Measurements from ENCODE around the gene RBM47. TPM values are rescaled to one million over a fixed set of nuclear protein-coding genes. Genes with fewer than 3 reads are reported as not detected.
"Not testable (repeated sequence)": the region's sequence is repeated elsewhere in the genome, so short reads cannot be mapped to it uniquely, and the experiment has no call there.

The RBM47 gene
- total RNA-seq, 4 donors from 2014 or later, result 13.3 to 38.3 (median 21.8) TPM

- TF ChIP-seq EP300 (IDR thresholded peaks at IDR 0.05), result no peak
- TF ChIP-seq CTCF (IDR thresholded peaks at IDR 0.05), result no peak
- no peak for TF ChIP-seq POLR2AphosphoS5 (IDR thresholded peaks at IDR 0.05)
- TF ChIP-seq POLR2A (IDR thresholded peaks at IDR 0.05; ENCODE audit: low read depth), result no peak
- Histone ChIP-seq H3K4me3 (no peak overlapping the region), H3K9me3 (no peaks in the 10 kb centered on the region), H3K4me1 (no peaks in the 10 kb centered on the region), H3K27me3 (no peaks in the 10 kb centered on the region), H3K36me3 (no peaks in the 10 kb centered on the region), H3K27ac (replicated peaks in 1 of 4) (no peak overlapping the region)
- intact Hi-C loops (cut with DNase I), result no loop called here
- 98% methylated on average over 48 of the region's 59 CpGs for WGBS
- no peak for DNase-seq (ENCODE audit: extremely low spot score)
Observed at GRCh38 chr4:40437741-40438383, 191.8 kb downstream of the RBM47 start.

GRCh38 chr4:40435306-40435705, 194.4 kb downstream of the RBM47 start:
- H3K9me3 ChIP-seq; H3K4me1 ChIP-seq; H3K4me3 ChIP-seq; H3K27ac ChIP-seq (replicated peaks in 1 of 4); H3K36me3 ChIP-seq; H3K27me3 ChIP-seq; intact Hi-C loops (cut with DNase I); DNase-seq (ENCODE audit: extremely low spot score): not testable (repeated sequence)
- WGBS, result 90% methylated on average over 9 of the region's 10 CpGs

- H3K27ac ChIP-seq (replicated peaks in 1 of 4), result no peak overlapping the region
- no peaks in the 10 kb centered on the region for H3K9me3 ChIP-seq
- no peak for DNase-seq (ENCODE audit: extremely low spot score)
- WGBS, result 89% methylated on average over 6 of the region's 6 CpGs
- TF ChIP-seq POLR2A (IDR thresholded peaks at IDR 0.05; ENCODE audit: low read depth), result no peak
- TF ChIP-seq POLR2AphosphoS5 (IDR thresholded peaks at IDR 0.05), result no peak
- TF ChIP-seq CTCF (IDR thresholded peaks at IDR 0.05), result no peak
- no peak for TF ChIP-seq EP300 (IDR thresholded peaks at IDR 0.05)
- H3K27me3 ChIP-seq, result no peaks in the 10 kb centered on the region
- no peak overlapping the region for H3K4me3 ChIP-seq
- intact Hi-C loops (cut with DNase I), result no loop called here
- H3K36me3 ChIP-seq, result no peaks in the 10 kb centered on the region
- H3K4me1 ChIP-seq, result no peaks in the 10 kb centered on the region
Observed at GRCh38 chr4:40434126-40434687, 195.5 kb downstream of the RBM47 start.

GRCh38 chr4:40432504-40432903, 197.2 kb downstream of the RBM47 start:
- Histone ChIP-seq H3K36me3 (no peaks in the 10 kb centered on the region), H3K27ac (replicated peaks in 1 of 4) (no peak overlapping the region), H3K27me3 (no peaks in the 10 kb centered on the region), H3K4me1 (no peaks in the 10 kb centered on the region), H3K9me3 (no peaks in the 10 kb centered on the region), H3K4me3 (no peak overlapping the region)
- WGBS, result 98% methylated on average over 10 of the region's 10 CpGs
- intact Hi-C loops (cut with DNase I), result no loop called here
- no peak for DNase-seq (ENCODE audit: extremely low spot score)
- TF ChIP-seq POLR2A (IDR thresholded peaks at IDR 0.05; ENCODE audit: low read depth) (no peak), POLR2AphosphoS5 (IDR thresholded peaks at IDR 0.05) (no peak), CTCF (IDR thresholded peaks at IDR 0.05) (no peak), EP300 (IDR thresholded peaks at IDR 0.05) (no peak)

GRCh38 chr4:40427871-40428270, 201.8 kb downstream of the RBM47 start:
- 97% methylated on average over 4 of the region's 4 CpGs for WGBS
- DNase-seq (ENCODE audit: extremely low spot score); H3K9me3 ChIP-seq; H3K4me3 ChIP-seq; H3K36me3 ChIP-seq; H3K27ac ChIP-seq (replicated peaks in 1 of 4); intact Hi-C loops (cut with DNase I); H3K4me1 ChIP-seq; H3K27me3 ChIP-seq: not testable (repeated sequence)

- no peaks in the 10 kb centered on the region for H3K27me3 ChIP-seq
- 49% methylated on average over 3 of the region's 3 CpGs for whole genome bisulfite sequencing
- intact Hi-C loops (cut with DNase I), result no loop called here
- H3K36me3 ChIP-seq, result no peaks in the 10 kb centered on the region
- no peak for DNase-seq (ENCODE audit: extremely low spot score)
- no peaks in the 10 kb centered on the region for H3K9me3 ChIP-seq
- H3K27ac ChIP-seq (replicated peaks in 1 of 4), result no peak overlapping the region
- no peak for TF ChIP-seq CTCF (IDR thresholded peaks at IDR 0.05)
- no peak for TF ChIP-seq POLR2A (IDR thresholded peaks at IDR 0.05; ENCODE audit: low read depth)
- TF ChIP-seq POLR2AphosphoS5 (IDR thresholded peaks at IDR 0.05), result no peak
- TF ChIP-seq EP300 (IDR thresholded peaks at IDR 0.05), result no peak
- H3K4me3 ChIP-seq, result no peak overlapping the region
- H3K4me1 ChIP-seq, result no peaks in the 10 kb centered on the region
Observed at GRCh38 chr4:40427128-40427527, 202.5 kb downstream of the RBM47 start.

Data from esophagus muscularis mucosa (tissue), 4 donors.